ENCODE results near the gene HAAO. TPM values are rescaled to one million over a fixed set of nuclear protein-coding genes. Genes with fewer than 3 reads are reported as not detected.

HAAO gene
- total RNA-seq, 1 donor from 2014 or later = 0.86 TPM

DNA sequence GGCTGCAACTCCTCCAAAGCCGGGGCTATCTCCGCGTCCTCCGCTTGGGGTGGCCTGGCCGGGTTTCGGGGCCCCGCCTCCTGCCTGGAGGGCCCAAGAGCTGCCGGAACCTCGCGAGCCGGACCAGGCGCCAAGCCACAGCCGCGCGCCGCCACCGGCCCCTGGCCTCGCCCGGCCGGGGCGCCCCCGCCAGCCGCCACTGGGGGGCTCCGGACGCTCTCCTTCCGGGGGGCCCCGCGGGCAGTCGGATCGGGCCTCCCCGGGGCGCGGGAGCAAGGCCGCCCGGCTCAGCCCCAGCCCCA, 17.4 kb upstream of the HAAO start:
- no peak for DNase-seq (ENCODE audit: low spot score)
- no peaks in the 10 kb centered on the region for H3K9me3 Mint-ChIP-seq
- peaks cover 20% of the 10 kb centered on the region for H3K4me1 Mint-ChIP-seq (ENCODE audit: low read depth)
- peak overlapping the region; percentile 81 for H3K27ac Mint-ChIP-seq
- intact Hi-C loops (cut with micrococcal nuclease) = loop anchor here (1.0 to 5.0 kb wide), 13 partner anchors 13 to 1359 kb away; partner anchors contain the start of genes COX7A2L, LRPPRC, MTA3 and PPM1B
- H3K27me3 Mint-ChIP-seq (ENCODE audit: insufficient read depth) = peaks cover 24% of the 10 kb centered on the region
- no peaks in the 10 kb centered on the region for H3K36me3 Mint-ChIP-seq (ENCODE audit: low read depth)
- peak overlapping the region; percentile 75 for H3K4me3 Mint-ChIP-seq

DNA sequence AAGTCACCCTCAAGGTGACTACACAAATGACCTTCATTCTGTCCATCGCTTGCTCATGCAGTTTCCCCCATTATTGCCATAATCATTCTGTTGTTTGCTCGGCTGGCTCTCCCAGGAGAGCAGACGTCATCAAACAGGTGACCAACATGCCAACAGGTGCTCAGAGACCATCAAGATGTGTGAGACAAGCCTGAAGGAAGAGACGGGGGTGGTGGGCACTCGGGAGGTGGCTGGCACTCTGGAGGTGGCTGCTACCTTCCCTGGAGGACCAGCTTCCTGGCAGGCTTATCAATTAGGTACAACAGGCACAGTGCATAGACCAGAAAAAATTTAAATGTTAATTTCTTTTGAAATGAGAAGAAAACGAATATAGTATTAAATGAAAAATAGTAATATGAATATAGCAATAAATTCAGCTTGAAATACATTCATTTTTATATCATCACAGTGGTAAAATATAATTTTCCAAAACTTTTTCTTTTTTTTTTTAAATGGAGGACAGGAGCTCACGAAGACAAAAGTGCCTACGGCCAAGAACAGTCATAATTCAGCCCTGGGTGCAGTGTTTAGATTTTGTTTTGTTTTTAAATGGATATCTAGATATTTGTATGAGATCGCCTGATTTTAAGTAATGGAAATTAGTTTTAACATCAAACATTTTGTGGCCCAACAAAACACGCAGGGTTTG, 16.9 kb upstream of the HAAO start:
- Mint-ChIP-seq H3K9me3 (no peaks in the 10 kb centered on the region), H3K27me3 (ENCODE audit: insufficient read depth) (peaks cover 24% of the 10 kb centered on the region), H3K27ac (peak overlapping the region; percentile 82), H3K4me3 (peak overlapping the region; percentile 79), H3K4me1 (ENCODE audit: low read depth) (peaks cover 20% of the 10 kb centered on the region), H3K36me3 (ENCODE audit: low read depth) (no peaks in the 10 kb centered on the region)
- intact Hi-C loops (cut with micrococcal nuclease) = loop anchor here (5.0 kb wide), 1 partner anchor 707 kb away; no protein-coding TSS in a partner anchor
- no peak for DNase-seq (ENCODE audit: low spot score)

DNA sequence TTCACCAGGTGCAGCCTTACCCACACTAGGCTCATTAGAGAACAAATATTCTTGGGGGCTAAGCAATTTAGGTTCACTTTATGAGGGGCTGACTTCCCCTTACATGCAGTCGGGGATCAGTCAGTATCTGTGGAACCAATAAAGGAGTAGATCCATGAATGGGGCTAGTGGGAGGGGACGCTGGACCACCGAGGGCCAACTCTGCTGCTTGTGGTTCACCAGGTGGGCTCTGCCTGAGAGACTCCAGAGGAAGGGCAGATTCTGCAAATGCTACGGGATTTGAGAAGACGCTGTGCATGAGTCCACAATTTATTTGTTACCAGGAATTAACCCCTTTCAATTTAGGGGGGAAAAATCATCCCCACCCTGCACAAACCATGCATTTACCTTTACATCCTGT, 15.9 kb upstream of the HAAO start:
- peak overlapping the region; percentile 57 for H3K4me3 Mint-ChIP-seq
- DNase-seq (ENCODE audit: low spot score) = no peak
- peak overlapping the region; percentile 58 for H3K27ac Mint-ChIP-seq
- H3K9me3 Mint-ChIP-seq = no peaks in the 10 kb centered on the region
- H3K4me1 Mint-ChIP-seq (ENCODE audit: low read depth) = peaks cover 20% of the 10 kb centered on the region
- no peaks in the 10 kb centered on the region for H3K36me3 Mint-ChIP-seq (ENCODE audit: low read depth)
- peaks cover 29% of the 10 kb centered on the region for H3K27me3 Mint-ChIP-seq (ENCODE audit: insufficient read depth)
- intact Hi-C loops (cut with micrococcal nuclease) = loop anchor here (5.0 kb wide), 1 partner anchor 706 kb away; no protein-coding TSS in a partner anchor

DNA sequence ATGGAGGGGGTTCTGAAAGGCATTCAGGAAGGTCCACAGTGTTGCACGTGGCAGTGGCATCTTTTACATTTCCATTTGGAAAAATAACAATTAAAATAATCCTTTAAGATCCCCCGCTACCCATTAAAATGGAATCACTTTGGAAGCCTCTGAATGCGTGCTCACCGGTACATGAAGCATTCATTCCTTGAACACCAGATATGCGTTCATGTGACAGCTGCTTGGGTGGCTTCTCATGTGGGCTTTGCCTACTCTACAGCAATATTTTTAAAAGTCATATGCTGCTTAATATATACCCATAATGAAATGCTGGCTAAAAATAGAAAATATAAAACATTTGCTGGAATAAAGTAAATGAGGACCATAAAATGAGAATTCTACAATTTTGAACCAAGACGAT, 14.4 kb upstream of the HAAO start:
- Mint-ChIP-seq H3K4me3 (no peak overlapping the region), H3K4me1 (ENCODE audit: low read depth) (peaks cover 11% of the 10 kb centered on the region), H3K9me3 (no peaks in the 10 kb centered on the region), H3K27me3 (ENCODE audit: insufficient read depth) (peaks cover 35% of the 10 kb centered on the region), H3K27ac (no peak overlapping the region), H3K36me3 (ENCODE audit: low read depth) (no peaks in the 10 kb centered on the region)
- intact Hi-C loops (cut with micrococcal nuclease) = loop anchor here (5.0 kb wide), 1 partner anchor 704 kb away; no protein-coding TSS in a partner anchor
- no peak for DNase-seq (ENCODE audit: low spot score)

DNA sequence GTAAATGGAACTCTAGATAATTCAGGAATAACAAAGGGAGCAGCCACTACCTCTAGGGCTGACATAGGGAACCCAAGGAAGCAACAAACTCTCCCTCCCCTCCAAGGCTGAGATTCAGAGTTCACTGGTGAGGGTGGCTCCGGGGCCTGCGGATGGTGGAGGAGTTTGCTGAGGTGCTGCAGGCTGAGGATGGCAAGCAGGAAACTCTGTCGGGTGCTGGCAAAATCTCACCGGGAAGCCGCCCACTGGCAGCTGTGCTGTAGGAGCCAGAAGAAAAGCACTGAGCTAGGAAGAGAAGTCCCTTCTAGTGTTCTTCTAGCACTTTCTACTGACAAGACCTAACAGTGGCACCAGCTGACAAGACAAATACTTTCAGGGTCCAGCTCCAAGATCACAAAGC, 12.5 kb upstream of the HAAO start:
- Mint-ChIP-seq H3K36me3 (ENCODE audit: low read depth) (no peaks in the 10 kb centered on the region), H3K27ac (no peak overlapping the region), H3K4me3 (no peak overlapping the region), H3K4me1 (ENCODE audit: low read depth) (peaks cover 5% of the 10 kb centered on the region), H3K9me3 (no peaks in the 10 kb centered on the region), H3K27me3 (ENCODE audit: insufficient read depth) (peaks cover 39% of the 10 kb centered on the region)
- DNase-seq (ENCODE audit: low spot score) = no peak
- intact Hi-C loops (cut with micrococcal nuclease) = loop anchor here (5.0 kb wide), 1 partner anchor 703 kb away; no protein-coding TSS in a partner anchor

DNA sequence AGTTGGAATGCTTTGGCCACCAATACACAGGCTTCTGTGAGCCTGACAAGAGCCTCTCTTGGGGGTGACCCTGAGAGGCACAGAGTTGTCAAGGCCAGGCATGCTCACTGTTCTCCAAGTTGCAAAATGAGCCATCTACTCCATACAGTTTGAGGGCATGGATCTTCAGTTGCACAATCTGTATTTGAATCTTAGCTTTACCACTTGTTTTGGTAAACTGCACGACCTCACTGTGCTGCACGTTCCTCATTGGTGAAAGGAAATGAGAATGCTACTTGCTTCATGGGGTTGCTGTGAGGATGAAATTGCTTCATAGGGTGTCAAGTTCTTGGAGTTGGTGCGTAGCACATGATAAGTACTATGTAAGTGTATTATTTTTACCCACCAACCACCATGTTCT, 12.0 kb upstream of the HAAO start:
- intact Hi-C loops (cut with micrococcal nuclease) = no loop called here
- peaks cover 39% of the 10 kb centered on the region for H3K27me3 Mint-ChIP-seq (ENCODE audit: insufficient read depth)
- no peaks in the 10 kb centered on the region for H3K36me3 Mint-ChIP-seq (ENCODE audit: low read depth)
- DNase-seq (ENCODE audit: low spot score) = no peak
- H3K4me3 Mint-ChIP-seq = no peak overlapping the region
- H3K9me3 Mint-ChIP-seq = no peaks in the 10 kb centered on the region
- peaks cover 5% of the 10 kb centered on the region for H3K4me1 Mint-ChIP-seq (ENCODE audit: low read depth)
- H3K27ac Mint-ChIP-seq = no peak overlapping the region

DNA sequence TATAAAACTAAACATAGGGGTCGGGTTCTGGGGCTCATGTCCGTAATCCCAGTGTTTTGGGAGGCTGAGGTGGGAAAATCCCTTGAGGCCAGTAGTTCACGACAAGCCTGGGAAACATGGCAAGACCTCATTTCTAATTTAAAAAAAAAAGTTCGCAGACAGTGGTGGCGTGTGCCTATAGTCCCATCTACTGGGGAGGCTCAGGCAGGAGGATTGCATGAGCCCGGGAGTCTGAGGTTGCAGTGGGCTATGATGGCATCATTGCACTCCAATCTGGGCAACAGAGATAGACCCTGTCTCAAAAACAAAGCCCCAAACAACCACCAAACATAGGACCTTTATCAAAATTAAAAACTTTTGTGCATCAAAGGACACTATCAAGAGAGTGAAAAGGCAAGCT, 9.8 kb upstream of the HAAO start:
- Mint-ChIP-seq H3K4me3 (no peak overlapping the region), H3K4me1 (ENCODE audit: low read depth) (no peaks in the 10 kb centered on the region), H3K36me3 (ENCODE audit: low read depth) (no peaks in the 10 kb centered on the region), H3K27me3 (ENCODE audit: insufficient read depth) (peaks cover 33% of the 10 kb centered on the region), H3K9me3 (no peaks in the 10 kb centered on the region), H3K27ac (no peak overlapping the region)
- intact Hi-C loops (cut with micrococcal nuclease) = no loop called here
- DNase-seq (ENCODE audit: low spot score) = no peak

DNA sequence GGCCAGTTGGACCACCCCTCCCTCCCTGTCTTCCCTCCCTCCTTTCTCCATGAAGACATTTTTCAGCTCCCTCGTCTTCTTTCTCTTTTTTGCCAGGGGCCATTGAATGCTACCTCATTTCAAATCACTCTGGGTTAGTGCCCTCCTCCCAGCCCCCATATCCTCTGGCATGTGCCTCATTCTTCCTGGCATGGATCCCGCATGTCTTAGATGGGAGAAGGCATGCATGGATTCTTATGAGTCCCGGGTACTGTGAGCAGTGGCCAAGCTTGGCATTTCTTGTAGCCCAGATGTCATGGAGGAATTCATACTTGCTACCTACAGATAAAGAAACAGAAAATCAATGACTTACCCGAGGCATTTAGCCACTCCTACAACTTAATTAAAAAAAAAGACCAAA, 9.0 kb upstream of the HAAO start:
- H3K4me1 Mint-ChIP-seq (ENCODE audit: low read depth) = peaks cover 5% of the 10 kb centered on the region
- peaks cover 31% of the 10 kb centered on the region for H3K27me3 Mint-ChIP-seq (ENCODE audit: insufficient read depth)
- H3K27ac Mint-ChIP-seq = no peak overlapping the region
- H3K4me3 Mint-ChIP-seq = no peak overlapping the region
- DNase-seq (ENCODE audit: low spot score) = no peak
- H3K36me3 Mint-ChIP-seq (ENCODE audit: low read depth) = no peaks in the 10 kb centered on the region
- no peaks in the 10 kb centered on the region for H3K9me3 Mint-ChIP-seq
- intact Hi-C loops (cut with micrococcal nuclease) = no loop called here

DNA sequence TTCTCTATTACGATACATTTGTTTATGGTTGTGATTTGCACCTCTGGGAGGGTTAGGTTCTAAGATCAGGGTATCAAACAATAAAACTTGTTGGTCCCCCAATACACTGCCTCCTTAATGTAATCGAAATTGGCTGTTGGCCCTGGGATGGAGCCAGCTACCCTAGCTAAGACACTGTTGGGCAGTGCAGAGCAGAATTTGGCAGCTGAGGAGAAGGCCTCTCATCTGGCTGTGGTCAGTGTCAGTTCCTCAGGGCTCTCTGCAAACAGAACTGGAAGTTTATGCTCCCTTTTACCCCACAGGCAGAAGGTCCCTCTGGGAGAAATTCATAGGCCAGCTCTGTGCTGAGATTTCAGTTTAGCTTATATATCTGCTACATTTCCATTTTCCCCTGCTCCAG, 8.6 kb upstream of the HAAO start:
- Mint-ChIP-seq H3K4me1 (ENCODE audit: low read depth) (peaks cover 7% of the 10 kb centered on the region), H3K36me3 (ENCODE audit: low read depth) (no peaks in the 10 kb centered on the region), H3K27ac (no peak overlapping the region), H3K9me3 (no peaks in the 10 kb centered on the region), H3K27me3 (ENCODE audit: insufficient read depth) (peaks cover 27% of the 10 kb centered on the region), H3K4me3 (no peak overlapping the region)
- no peak for DNase-seq (ENCODE audit: low spot score)
- intact Hi-C loops (cut with micrococcal nuclease) = no loop called here

DNA sequence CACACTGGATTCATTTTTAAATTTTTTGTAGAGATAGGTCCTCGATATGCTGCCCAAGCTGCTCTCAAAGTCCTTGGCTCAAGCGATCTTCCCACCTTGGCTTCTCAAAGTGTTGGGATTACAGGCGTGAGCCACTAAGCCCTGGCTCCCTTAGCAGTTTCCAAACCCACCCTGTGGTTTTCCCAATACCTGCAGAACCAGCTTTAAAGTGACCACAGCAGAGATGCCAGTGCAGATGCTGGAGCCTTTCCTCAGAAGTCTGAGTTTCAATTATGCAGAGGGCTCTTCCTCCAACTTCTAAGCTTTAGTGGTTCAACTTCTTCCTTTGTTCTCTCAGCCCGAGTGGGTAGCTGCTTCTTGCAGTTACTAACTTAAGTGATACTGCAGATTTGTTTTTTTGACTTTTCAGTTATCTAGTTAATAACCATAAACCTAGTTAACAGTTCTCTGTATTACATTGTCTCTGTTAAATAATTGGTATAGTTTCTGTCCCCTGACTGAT, 8.1 kb upstream of the HAAO start:
- DNase-seq (ENCODE audit: low spot score) = no peak
- peaks cover 24% of the 10 kb centered on the region for H3K27me3 Mint-ChIP-seq (ENCODE audit: insufficient read depth)
- no peak overlapping the region for H3K27ac Mint-ChIP-seq
- H3K4me3 Mint-ChIP-seq = no peak overlapping the region
- peaks cover 11% of the 10 kb centered on the region for H3K4me1 Mint-ChIP-seq (ENCODE audit: low read depth)
- intact Hi-C loops (cut with micrococcal nuclease) = no loop called here
- no peaks in the 10 kb centered on the region for H3K9me3 Mint-ChIP-seq
- no peaks in the 10 kb centered on the region for H3K36me3 Mint-ChIP-seq (ENCODE audit: low read depth)

DNA sequence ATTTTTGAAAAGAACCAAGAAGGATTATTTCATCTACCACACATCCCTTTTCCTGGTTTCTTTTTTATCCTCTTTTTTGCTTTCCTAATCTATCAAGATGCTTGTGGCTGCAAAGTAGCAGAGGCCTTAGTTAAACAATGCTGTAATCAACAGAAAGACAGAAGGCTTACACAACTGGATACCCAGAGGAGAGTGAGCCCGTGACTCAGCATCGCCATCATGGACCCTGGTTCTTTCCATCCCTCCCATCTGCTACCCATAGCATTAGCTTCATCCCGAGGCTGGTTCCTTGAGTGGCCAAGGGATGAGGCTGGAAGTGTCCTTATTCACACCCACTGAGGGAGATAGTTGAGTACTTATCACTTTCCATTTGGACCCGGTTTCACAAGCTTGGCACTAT, 7.5 kb upstream of the HAAO start:
- no peak overlapping the region for H3K4me3 Mint-ChIP-seq
- H3K4me1 Mint-ChIP-seq (ENCODE audit: low read depth) = peaks cover 12% of the 10 kb centered on the region
- DNase-seq (ENCODE audit: low spot score) = no peak
- no peak overlapping the region for H3K27ac Mint-ChIP-seq
- intact Hi-C loops (cut with micrococcal nuclease) = no loop called here
- H3K9me3 Mint-ChIP-seq = no peaks in the 10 kb centered on the region
- H3K36me3 Mint-ChIP-seq (ENCODE audit: low read depth) = no peaks in the 10 kb centered on the region
- H3K27me3 Mint-ChIP-seq (ENCODE audit: insufficient read depth) = peaks cover 18% of the 10 kb centered on the region

DNA sequence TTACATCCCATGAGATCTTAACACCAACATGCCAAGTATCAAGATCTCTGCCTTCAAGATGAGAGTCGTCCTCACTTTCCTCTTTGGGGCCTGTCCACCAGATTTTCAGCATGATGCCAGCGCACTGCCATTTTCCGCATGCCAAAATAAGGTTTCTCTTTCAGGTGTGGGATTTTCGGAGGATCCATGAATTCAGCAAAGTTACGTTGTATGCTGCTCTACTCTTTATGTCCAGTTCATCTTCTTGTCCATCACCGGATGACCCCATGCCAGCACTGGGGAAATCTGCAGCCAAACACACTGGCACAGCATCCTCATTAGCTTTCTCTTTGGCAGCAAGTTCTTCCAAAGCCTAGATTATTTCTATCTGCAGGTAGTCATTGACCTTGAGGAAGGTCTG, 4.9 kb upstream of the HAAO start:
- H3K27ac Mint-ChIP-seq = no peak overlapping the region
- no peak for DNase-seq (ENCODE audit: low spot score)
- peaks cover 26% of the 10 kb centered on the region for H3K27me3 Mint-ChIP-seq (ENCODE audit: insufficient read depth)
- H3K4me3 Mint-ChIP-seq = no peak overlapping the region
- peaks cover 22% of the 10 kb centered on the region for H3K4me1 Mint-ChIP-seq (ENCODE audit: low read depth)
- H3K9me3 Mint-ChIP-seq = no peaks in the 10 kb centered on the region
- intact Hi-C loops (cut with micrococcal nuclease) = no loop called here
- H3K36me3 Mint-ChIP-seq (ENCODE audit: low read depth) = peaks cover 2% of the 10 kb centered on the region

DNA sequence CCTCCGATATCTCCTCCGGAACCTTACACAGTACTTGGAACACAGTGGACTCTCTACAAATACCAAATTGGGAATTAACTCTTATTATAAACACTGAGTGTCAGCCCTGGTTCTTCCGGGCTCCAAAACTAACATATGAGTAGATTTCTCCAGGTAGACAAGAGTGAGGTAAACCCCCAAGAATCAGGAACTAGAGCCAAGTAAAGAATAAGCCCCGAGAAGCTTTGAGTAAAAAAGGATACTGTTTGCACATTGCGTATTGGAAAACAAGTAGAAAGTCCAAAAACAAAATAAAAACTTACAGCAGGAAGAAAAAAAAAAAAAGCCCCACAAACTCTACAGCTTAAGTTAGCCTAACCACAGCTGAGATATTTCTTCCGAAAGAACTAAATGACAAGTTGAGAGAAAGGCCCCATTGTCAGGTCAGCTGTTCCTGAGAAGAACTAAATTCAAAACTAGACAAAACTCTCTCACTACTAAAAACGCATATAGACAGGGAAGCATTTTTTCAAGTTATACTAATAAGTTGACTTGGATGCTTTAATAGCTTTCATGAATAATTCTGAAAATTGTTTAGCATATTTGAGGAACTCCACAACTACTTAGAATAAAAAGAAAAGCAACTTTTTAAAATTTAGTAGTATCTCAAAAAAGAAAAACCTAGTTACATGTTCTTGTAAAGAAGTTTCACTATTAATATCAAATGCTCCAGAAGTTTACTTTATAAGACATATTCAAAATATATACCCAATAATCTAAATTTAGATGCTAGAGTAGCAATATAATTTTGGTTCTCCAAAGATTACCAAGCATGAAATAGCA, 4.3 kb upstream of the HAAO start:
- H3K27me3 Mint-ChIP-seq (ENCODE audit: insufficient read depth) = peaks cover 27% of the 10 kb centered on the region
- intact Hi-C loops (cut with micrococcal nuclease) = loop anchor here (1.0 kb wide), 1 partner anchor 14 kb away; no protein-coding TSS in a partner anchor
- peak overlapping the region; percentile 57 for H3K27ac Mint-ChIP-seq
- DNase-seq (ENCODE audit: low spot score) = no peak
- no peak overlapping the region for H3K4me3 Mint-ChIP-seq
- H3K9me3 Mint-ChIP-seq = no peaks in the 10 kb centered on the region
- H3K36me3 Mint-ChIP-seq (ENCODE audit: low read depth) = peaks cover 5% of the 10 kb centered on the region
- H3K4me1 Mint-ChIP-seq (ENCODE audit: low read depth) = peaks cover 26% of the 10 kb centered on the region
